Measurements from ENCODE around the gene ERLEC1.
"Not testable (repeated sequence)": the region's sequence is repeated elsewhere in the genome, so short reads cannot be mapped to it uniquely, and the experiment has no call there.

Gene ERLEC1

GRCh38 chr2:53751728-53752127 is 35.1 kb upstream of the ERLEC1 start:
- TF ChIP-seq CTCF (IDR thresholded peaks at IDR 0.05; ENCODE audit: borderline replicate concordance, insufficient read depth, low read depth, low read length), result no peak

GRCh38 chr2:53752385-53752784 is 34.5 kb upstream of the ERLEC1 start:
- no peak for TF ChIP-seq CTCF (IDR thresholded peaks at IDR 0.05; ENCODE audit: borderline replicate concordance, insufficient read depth, low read depth, low read length)
- no peak overlapping the region for H3K4me3 ChIP-seq (ENCODE audit: low read depth, low read length)

More at GRCh38 chr2:53751728-53752127, 35.1 kb upstream of the ERLEC1 start:
- no peak overlapping the region for H3K4me3 ChIP-seq (ENCODE audit: low read depth, low read length)

- H3K4me3 ChIP-seq (ENCODE audit: low read depth, low read length), result no peak overlapping the region
- TF ChIP-seq CTCF (IDR thresholded peaks at IDR 0.05; ENCODE audit: borderline replicate concordance, insufficient read depth, low read depth, low read length), result no peak
Measured at GRCh38 chr2:53753041-53753440, 33.8 kb upstream of the ERLEC1 start.

- no peak for TF ChIP-seq CTCF (IDR thresholded peaks at IDR 0.05; ENCODE audit: borderline replicate concordance, insufficient read depth, low read depth, low read length)
- H3K4me3 ChIP-seq (ENCODE audit: low read depth, low read length), result no peak overlapping the region
Measured at GRCh38 chr2:53755121-53755520, 31.7 kb upstream of the ERLEC1 start.

DNA sequence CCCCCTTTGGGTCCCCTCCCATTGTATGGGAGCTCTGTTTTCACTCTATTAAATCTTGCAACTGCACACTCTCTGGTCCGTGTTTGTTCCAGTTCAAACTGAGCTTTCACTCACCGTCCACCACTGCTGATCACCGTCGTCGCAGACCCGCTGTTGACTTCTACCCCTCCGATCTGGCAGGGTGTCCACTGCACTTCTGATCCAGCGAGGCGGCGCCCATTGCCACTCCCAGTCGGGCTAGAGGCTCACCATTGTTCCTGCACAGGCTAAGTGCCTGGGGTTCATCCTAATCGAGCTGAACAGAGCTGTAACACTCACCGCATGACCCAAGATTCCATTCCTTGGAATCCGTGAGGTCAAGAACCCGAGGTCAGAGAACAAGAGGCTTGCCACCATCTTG is 30.2 kb upstream of the ERLEC1 start:
- H3K4me3 ChIP-seq (ENCODE audit: low read depth, low read length), result no peak overlapping the region
- TF ChIP-seq CTCF (IDR thresholded peaks at IDR 0.05; ENCODE audit: borderline replicate concordance, insufficient read depth, low read depth, low read length), result no peak

- not testable (repeated sequence) for H3K4me3 ChIP-seq (ENCODE audit: low read depth, low read length)
Measured at GRCh38 chr2:53757206-53757605, 29.6 kb upstream of the ERLEC1 start.

DNA sequence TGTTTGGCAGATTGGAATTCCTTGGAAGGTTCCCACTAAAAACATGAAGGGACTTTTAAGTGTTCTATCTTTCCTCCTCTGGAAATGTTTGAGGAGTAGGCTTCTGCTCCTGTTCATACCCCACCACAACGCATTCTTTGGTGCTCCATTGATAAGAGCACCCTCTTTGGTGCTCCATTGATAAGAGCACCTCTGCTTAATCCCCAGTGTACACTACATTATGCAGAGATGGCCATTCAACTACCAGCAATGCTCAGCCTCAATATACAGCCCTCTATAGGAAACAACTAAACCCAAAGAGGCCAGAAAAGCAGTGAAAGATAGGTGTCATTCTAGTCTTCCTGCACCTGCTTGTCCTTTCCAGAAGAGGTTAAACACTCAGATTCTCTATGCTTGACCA is 21.1 kb upstream of the ERLEC1 start:
- no peak overlapping the region for H3K4me3 ChIP-seq (ENCODE audit: low read depth, low read length)
- TF ChIP-seq CTCF (IDR thresholded peaks at IDR 0.05; ENCODE audit: borderline replicate concordance, insufficient read depth, low read depth, low read length), result no peak

Data from GM12875 (cell line).